NCI-H510A treated with DMSO at 0.1 percent for 48 hours (cell line): Measurements from ENCODE around the gene ZDHHC18.
A peak's percentile ranks its signal among the peaks of the same experiment; 100 is the strongest.
"Not testable (repeated sequence)": the region's sequence is repeated elsewhere in the genome, so short reads cannot be mapped to it uniquely, and the experiment has no call there.

ENCODE experiments used
- DNase-seq: peaks from one replicate; lab custom pipeline; 2025; lab: John Stamatoyannopoulos, UW

Gene ZDHHC18

DNA sequence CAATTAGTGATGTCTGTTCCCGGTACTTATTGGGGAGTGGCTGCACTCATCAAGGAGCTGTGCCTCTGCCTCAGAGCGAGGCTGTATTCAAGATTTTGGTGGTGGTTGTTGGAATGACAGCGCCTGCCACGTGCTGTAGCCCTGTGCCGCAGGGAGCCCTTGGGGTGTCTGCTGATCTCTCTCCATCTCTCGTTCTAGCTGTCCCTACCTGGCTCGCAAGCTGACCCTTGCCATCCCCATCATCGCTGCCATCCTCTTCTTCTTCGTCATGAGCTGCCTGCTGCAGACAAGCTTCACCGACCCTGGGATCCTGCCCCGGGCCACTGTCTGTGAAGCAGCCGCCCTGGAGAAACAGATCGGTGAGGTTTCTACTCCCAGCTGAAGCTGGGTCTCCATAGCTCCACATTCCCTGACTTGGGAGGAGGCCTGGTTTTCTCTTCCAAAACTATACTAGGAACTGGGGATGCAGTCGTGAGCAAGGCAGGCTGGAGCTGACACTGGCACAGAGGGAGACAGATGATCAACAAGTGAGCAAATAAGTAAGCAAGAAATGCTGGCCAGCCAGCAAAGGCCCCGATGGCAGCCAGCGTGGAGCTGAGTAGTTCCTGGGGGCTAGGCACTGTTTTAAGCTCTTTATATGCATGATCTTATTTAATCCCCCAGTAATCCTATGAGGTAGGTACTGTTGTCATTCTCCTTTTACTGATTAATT, 5.9 kb downstream of the ZDHHC18 start:
- DNase-seq = no peak

GRCh38 chr1:26833432-26834405, 7.2 kb downstream of the ZDHHC18 start:
- DNase-seq = no peak

DNA sequence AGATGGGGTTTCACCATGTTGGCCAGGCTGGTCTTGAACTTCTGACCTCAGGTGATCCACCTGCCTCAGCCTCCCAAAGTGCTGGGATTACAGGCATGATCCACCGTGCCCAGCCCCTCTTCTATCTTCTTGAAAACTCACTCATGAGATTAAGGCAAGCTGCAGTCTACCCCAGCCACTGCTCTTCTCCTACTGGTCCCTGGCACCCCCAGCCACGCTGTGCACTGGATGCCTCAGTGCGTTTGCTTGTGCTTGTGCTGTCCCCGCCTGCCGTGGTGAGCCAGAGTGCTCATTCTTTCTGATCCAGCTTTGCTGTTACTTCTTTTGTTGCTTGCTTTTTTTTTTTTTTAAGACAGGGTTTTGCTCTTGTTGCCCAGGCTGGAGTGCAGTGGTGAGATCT, 11.2 kb downstream of the ZDHHC18 start:
- DNase-seq = not testable (repeated sequence)

DNA sequence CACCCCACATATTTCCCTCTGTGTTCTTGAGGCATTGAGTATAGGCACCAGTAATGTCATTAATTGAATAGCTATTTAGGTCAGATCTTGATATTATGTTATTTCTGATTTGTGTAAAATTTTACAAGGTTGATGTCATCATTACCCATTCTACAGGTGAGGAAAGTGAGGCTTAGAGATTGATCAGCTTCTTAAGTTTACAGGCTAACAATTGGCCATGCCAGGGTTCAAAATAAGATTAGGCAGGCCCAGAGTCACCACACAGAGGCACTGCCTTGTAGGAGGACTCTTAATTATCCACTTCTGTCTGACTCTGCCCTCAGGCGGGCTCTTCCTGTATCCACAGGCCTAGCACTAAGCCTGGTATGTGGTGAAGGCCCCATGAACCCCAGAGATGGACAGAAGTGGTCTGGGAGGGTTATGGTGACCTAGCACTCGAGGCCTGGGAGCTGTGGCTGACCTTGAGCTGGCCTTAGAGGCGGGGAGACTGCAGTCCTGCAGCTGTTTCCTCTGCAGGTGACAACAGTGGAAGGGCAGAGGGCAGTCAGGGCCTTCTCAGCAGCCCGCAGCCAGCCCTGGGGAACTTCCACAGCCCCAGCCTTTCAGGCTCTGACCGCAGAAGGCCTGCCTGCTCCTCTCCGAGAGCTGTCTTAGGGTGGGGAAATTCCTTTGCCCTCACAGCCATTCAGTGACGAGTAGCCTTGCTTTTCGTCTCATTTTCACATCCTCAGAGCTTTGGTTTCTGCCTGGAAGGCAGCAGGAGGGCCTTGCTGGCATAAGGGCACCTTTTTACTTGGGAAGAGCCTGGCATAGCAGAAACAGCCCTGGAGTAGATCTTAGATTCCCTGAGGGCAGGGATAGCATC, 12.2 kb downstream of the ZDHHC18 start:
- no peak for DNase-seq

GRCh38 chr1:26839339-26839722, 12.8 kb downstream of the ZDHHC18 start:
- no peak for DNase-seq

DNA sequence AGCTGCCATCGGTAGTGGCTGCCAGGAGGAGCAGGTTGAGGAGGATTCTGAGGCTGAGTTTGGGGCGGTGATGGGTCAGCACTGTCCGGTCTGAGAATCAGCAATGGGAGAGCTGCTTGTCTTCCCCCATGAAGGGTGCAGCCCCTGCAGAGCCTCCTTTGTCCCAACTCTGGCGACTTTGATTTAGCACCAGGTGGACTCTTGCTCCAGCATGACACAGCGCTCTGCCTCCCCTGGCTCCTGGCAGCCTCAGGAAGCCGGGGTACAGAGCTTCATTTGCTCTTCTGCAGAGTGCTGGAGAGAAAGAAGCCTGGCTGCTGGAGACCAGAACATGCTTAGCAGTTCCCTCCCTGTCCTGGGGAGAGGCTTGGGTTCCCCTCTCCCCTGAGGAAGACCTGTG, 13.3 kb downstream of the ZDHHC18 start:
- no peak for DNase-seq

DNA sequence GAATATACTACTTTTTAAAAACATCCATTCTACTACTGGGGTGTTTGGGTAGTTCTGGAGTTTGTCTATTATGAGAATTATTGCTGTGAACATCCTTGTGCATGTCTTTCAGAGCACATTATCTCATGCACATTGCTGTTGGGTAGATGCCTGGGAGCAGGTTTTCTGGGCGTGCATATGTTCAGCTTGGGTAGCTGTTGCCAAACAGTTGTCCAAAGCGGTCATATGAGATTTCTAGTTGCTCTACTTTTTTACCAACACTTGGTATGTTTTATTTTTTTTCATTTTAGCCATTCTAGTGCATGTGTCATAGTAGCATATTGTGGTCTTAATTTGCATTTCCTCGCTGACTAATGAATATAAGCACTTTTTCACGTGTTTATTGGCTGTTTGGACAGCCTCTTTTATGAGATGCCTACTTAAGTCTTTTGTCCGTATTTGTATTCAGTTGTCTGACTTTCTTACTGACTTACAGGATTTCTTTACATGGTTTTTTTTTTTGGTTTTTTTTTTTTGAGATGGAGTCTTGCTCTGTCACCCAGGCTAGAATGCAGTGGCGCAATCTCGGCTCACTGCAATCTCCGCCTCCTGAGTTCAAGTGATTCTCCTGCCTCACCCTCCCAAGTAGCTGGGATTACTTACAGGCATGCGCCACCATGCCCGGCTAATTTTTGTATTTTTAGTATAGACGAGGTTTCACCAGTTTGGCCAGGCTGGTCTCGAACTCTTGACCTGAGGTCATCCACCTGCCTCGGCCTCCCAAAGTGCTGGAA, 18.1 kb downstream of the ZDHHC18 start:
- DNase-seq = no peak

DNA sequence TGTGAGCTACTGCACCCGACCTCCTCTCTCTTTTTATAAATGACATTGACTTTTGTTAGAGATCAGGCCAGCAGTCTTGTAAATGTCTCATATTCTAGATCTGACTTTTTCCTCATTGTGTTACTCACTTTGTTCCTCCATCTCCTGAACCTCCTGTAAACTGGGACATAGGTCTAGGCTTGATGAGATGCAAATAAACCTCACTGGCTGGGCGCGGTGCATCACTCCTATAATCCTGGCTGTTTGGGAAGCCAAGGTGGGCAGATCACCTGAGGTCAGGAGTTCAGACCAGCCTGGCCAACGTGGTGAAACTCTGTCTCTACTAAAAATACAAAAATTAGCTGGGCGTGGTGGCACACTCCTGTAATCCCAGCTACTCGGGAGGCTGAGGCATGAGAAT, 21.3 kb downstream of the ZDHHC18 start:
- DNase-seq = not testable (repeated sequence)

- DNase-seq = no peak
Observed at GRCh38 chr1:26848499-26848898, 22.0 kb downstream of the ZDHHC18 start.

DNA sequence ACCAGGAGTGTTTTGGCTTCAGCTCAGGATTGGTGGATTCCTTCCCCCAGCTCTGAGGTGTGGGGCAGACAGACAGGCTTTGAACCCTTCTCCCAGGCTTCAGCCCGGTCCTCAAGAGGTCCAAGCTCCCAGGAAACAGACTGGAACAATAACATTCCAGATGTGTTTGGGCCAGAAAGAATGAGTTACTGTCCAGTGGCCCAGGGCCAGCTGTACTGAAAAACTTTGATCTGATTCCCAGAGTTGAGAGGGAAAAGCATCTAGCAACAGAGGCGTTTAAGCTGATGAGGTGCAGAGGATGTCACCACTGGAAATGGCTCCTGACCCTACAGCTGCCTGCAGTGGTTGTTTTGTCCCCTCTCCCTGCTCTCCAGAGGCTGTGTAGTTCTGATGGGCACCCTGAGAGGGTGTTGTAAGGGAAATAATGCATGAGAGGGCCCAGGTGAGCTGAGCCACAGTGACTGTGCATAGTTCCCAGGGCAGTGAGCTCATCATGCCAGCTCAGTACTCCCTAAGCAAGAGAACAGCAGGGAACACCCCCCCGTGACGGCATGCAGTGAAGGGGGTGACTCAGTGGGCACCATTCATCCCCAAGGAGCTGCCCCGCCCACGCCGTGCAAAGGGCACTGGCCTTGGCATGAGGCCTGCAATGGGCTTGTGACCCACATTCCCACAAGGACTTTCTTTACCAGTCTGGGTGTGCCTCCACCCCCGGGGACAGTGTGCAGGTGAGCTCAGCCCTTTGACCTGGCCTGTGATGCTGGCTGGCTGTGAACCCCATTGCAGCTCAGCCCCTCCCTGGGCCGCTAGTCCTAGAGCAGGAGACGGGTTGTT, 22.7 kb downstream of the ZDHHC18 start:
- no peak for DNase-seq

- no peak for DNase-seq
Observed at GRCh38 chr1:26851106-26851684, 24.7 kb downstream of the ZDHHC18 start.

DNA sequence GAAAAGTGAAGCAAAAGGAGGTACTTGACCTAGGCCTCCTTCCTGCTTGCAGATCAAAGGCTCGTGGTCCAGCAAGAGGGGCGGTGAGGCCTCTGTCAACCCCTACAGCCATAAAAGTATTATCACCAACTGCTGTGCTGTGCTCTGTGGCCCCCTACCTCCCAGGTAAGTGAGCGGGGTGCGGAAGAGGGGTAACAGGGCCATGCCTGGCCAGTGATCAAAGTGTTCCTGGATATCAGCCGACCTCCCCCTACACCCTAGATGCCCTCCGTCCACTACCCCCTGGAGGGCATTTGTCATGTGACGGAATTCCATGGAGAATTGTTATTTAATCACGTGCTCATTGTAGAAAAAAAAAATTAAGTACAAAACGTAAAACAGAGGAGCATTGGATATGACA, 26.2 kb downstream of the ZDHHC18 start:
- no peak for DNase-seq

DNA sequence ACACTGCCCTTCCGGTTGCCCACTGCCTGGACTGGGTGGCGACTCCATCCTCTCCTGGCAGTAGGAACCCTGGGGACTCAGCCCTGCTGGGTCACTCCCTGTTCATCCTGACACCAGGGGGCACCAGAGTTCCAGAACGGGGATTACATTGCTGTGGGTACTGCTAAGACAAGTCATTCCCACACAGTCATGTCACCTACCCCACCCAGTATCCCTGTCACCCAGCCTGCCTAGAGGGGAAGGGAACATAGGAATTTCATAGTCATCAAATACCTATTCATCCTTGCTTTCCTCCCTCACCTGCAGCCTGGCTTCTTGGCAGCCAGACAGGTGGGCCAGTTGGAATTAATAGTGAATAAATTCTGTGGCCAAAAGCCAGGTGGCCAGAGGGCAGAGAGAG, 26.7 kb downstream of the ZDHHC18 start:
- peak; percentile 58 for DNase-seq

GRCh38 chr1:26853600-26853999, 27.1 kb downstream of the ZDHHC18 start:
- no peak for DNase-seq

- DNase-seq = no peak
Observed at GRCh38 chr1:26854906-26855305, 28.4 kb downstream of the ZDHHC18 start.

DNA sequence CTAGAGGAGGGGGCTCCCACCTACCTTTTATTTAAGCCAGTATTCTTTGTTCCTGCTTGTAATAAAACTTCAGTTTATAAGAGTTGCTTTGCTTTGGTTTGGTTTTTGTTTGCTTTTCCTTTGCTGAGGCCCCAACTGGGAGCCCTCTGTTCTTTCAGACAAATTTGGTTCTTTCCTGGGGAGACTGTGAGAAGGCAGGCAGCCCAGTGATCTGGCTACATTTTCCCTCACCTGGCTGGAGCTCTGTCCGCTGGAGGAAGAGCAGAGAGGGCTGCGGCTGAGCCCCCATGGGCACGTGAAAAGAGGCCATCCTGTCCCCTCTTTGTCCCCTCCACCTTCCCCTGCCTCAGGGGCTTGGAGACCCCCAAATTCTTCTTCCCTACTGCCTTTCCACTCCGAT, 29.1 kb downstream of the ZDHHC18 start:
- DNase-seq = no peak

DNA sequence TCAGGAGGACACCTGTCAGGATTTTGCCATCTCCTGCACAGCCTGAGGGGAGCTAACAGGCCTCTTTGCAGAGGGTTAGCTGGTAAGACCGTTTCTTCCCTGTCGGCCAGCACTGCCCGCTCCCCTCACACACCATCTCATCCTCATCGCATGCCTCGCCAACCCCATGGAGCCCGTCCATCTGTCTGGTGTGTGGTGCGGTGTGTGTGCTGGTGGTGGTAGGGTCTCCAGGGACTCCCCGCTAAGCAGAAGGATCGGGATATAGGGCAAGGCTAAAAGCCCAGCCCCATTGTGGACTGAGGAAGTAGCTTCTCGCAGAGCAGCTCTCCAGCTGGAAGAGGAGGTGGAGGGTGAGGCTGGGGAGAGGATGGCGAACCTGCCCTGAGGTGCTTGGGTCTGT, 29.7 kb downstream of the ZDHHC18 start:
- no peak for DNase-seq

DNA sequence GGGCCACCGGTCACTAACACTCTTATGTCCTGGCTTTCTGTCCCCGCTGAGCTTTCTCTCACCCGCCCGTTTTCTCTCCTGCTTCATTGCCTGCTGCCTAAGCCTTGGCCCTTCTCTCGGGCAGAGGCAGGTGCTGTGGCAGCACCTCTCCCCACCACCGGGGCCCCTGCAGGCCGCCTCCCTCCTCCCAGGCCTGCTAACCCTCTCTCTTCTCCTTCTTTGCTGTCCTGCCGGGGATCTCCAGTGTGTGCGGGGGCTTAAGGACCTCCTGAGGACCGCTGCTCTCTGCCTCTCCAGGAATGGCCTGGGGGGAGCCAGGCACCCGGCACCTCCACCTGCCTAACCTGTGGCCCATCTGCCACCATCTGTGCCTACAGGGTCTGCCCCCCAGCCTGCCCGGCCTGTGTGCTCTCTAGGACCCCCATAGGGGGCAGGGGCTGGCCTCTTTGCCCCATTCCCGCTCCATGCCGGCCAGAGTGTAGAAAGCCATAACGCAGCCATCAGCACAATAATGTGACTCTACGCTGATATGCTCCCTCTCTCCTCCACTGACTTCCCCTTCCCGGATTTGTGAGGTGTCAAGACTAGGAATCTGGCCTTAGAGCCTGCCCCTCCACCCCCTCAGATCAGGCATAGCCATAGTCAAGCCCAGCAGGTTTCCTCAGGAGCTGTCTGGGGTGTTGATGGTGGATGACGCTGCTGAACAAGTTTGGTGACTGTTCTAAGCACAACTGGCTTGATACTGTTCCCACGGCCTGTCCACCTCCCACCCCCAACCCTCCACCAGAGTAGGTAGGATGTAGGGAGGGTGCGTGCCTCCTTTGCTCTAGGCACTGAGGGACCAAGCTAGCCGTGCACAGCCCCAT, 30.3 kb downstream of the ZDHHC18 start:
- no peak for DNase-seq

DNA sequence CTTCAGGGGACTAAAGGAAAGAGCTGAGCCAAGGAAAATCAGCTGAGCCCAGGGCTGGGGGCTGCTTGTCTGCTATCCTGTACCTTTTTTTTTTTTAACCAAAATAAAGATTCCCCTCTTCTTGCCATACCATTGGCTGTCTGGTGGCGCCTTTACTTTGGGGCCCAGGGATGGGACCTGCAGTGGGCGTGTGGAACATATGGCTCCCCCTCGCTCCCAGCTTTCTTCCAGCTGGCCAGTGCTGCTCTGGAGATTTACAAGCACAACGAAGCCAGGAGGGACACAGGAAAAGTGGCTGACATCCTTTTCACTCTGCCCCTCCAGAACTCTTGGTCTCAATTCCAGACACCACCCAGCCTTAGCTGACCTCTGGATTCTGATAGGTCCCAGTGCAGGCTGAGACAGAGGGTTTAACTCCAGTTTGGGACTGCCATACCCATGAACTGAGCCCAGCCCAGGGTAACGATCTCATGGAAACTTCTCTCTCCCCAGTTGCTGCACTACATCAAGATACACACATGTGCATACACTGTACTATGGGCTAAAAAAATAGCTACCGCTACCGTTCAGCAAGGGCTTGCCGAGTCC, 31.1 kb downstream of the ZDHHC18 start:
- DNase-seq = no peak
